ENCODE measurements around the gene HELZ2. TPM values are rescaled to one million over a fixed set of nuclear protein-coding genes. Genes with fewer than 3 reads are reported as not detected.
"Not testable (repeated sequence)": the region's sequence is repeated elsewhere in the genome, so short reads cannot be mapped to it uniquely, and the experiment has no call there.

HELZ2 gene
- total RNA-seq, 1 donor from 2014 or later = 48.8 TPM

GRCh38 chr20:63618291-63618980 lies 44.4 kb upstream of the HELZ2 start:
- DNase-seq (ENCODE audit: low read depth) = no peak
- TF ChIP-seq, protein P1, sequence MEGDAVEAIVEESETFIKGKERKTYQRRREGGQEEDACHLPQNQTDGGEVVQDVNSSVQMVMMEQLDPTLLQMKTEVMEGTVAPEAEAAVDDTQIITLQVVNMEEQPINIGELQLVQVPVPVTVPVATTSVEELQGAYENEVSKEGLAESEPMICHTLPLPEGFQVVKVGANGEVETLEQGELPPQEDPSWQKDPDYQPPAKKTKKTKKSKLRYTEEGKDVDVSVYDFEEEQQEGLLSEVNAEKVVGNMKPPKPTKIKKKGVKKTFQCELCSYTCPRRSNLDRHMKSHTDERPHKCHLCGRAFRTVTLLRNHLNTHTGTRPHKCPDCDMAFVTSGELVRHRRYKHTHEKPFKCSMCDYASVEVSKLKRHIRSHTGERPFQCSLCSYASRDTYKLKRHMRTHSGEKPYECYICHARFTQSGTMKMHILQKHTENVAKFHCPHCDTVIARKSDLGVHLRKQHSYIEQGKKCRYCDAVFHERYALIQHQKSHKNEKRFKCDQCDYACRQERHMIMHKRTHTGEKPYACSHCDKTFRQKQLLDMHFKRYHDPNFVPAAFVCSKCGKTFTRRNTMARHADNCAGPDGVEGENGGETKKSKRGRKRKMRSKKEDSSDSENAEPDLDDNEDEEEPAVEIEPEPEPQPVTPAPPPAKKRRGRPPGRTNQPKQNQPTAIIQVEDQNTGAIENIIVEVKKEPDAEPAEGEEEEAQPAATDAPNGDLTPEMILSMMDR (conservative IDR thresholded peaks at IDR 0.05; ENCODE audit: low read depth, low read length) = no peak
- no peak overlapping the region for H3K4me3 ChIP-seq (ENCODE audit: low read depth, low read length)

DNA sequence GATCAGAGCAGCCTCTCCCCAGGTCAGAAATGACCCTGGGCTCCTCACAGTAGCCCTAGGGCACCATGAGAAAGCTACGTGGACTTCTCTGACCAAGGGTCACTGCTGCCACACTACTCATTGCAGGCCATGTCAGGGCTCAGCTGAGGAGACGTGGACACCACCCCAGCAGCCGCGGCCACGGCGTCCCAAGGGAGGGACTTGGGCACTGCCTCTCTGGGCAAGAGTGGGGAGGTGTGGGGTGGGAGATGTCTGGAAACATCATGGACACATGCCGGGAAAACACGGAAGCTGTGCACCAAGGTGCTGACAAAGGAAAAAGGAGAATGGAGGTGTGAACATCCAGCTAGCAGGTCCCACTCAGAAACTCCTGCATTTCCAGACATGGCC lies 43.8 kb upstream of the HELZ2 start:
- TF ChIP-seq, protein P1 (conservative IDR thresholded peaks at IDR 0.05; ENCODE audit: low read depth, low read length) = peak; percentile 12
- H3K4me3 ChIP-seq (ENCODE audit: low read depth, low read length) = no peak overlapping the region
- no peak for DNase-seq (ENCODE audit: low read depth)

DNA sequence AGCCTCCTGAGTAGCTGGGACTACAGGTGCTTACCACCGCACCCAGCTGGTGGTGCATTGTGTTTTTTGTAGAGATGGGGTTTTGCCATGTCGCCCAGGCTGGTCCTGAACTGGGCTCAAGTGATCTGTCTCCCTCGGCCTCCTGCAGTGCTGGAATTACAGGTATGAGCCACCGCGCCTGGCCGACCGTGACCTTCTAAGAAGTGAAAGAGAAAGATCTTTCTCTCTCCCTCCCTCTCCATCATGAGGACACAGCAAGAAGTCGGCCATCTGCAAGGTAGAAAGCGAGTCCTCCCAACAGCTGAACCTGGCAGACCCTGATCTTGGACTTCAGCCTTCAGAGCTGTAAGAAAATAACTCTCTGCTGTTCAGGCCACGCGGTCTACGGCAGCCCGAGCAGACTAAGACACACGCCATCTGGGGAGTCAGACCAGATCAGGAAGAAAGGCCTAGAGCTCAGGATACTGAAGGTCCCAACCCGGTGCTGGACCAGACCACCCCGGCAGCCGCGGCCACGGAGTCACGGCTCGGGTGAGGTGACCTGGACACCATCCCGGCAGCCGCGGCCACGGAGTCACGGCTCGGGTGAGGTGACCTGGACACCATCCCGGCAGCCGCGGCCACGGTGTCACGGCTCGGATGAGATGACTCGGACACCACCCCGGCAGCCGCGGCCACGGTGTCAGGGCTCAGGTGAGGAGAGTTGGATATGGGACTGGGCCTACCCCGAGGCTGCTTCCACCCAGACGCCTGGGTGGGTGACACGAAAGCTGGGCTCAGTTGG lies 43.2 kb upstream of the HELZ2 start:
- no peak overlapping the region for H3K4me3 ChIP-seq (ENCODE audit: low read depth, low read length)
- TF ChIP-seq, protein P1 (conservative IDR thresholded peaks at IDR 0.05; ENCODE audit: low read depth, low read length) = no peak
- no peak for DNase-seq (ENCODE audit: low read depth)

GRCh38 chr20:63613863-63614594 lies 40.0 kb upstream of the HELZ2 start:
- DNase-seq (ENCODE audit: low read depth); H3K4me3 ChIP-seq (ENCODE audit: low read depth, low read length): not testable (repeated sequence)
- TF ChIP-seq, protein P1 (conservative IDR thresholded peaks at IDR 0.05; ENCODE audit: low read depth, low read length) = peak; percentile 46

DNA sequence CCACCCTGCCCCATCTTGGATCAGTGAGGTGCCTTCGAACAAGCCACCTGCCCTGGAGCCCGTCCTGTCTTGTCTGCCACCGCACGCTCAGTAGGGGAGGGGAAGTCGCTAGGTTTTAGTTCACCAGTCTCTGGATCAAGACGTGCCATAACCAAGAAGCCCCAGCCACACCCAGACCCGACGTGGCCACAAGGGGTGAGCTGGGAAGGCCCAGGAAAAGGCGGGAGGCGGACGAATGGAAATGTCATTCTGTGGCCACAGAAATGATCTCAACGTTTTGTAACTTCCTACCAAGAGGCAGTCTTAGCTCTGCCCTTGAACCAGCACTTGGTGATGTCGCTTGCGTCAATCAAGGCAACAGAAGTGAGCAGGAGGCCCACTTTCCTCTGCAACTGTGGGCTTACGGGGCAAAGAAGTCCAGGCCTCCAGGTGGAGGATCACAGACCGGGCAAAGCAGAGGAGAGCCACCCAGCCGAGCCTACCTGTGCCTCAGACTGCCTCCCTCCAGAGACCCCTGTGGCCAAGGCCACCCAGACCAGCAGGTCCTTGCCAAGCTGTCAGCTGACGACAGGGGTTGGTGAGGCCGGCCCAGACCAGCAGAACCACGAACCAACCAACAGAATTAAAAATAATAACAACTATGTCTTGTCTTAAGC lies 38.4 kb upstream of the HELZ2 start:
- no peak for DNase-seq (ENCODE audit: low read depth)
- H3K4me3 ChIP-seq (ENCODE audit: low read depth, low read length) = no peak overlapping the region
- TF ChIP-seq, protein P1 (conservative IDR thresholded peaks at IDR 0.05; ENCODE audit: low read depth, low read length) = no peak

DNA sequence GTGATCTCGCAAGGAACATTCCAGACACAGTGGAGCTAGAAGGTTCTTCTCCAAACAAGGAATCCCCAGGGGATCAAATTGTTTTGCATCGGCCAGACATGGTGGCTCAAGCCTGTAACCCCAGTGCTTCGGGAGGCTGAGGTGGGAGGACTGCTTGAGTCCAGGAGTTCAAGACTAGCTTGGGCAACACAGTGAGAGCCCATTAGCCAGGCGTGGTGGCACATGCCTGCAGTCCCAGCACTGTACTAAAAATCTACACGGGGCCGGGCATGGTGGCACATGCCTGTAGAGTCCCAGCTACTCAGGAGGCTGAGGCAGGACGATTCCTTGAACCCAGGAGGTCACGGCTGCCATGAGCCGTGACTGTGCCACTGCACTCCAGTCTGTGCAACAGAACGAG lies 37.6 kb upstream of the HELZ2 start:
- DNase-seq (ENCODE audit: low read depth) = no peak
- H3K4me3 ChIP-seq (ENCODE audit: low read depth, low read length) = no peak overlapping the region
- TF ChIP-seq, protein P1 (conservative IDR thresholded peaks at IDR 0.05; ENCODE audit: low read depth, low read length) = no peak
